K562 (cell line): Measurements from ENCODE around the gene KRTAP2-2. TPM values are rescaled to one million over a fixed set of nuclear protein-coding genes. Genes with fewer than 3 reads are reported as not detected.
A peak's percentile ranks its signal among the peaks of the same experiment; 100 is the strongest.
"Not testable (repeated sequence)": the region's sequence is repeated elsewhere in the genome, so short reads cannot be mapped to it uniquely, and the experiment has no call there.

ENCODE experiments used
- ATAC-seq: fragments of 200-7000 bp; cut with Tn5 transposase; 3 replicates; pipeline ENCODE4 v1.9.1; 2020; ENCODE audit warnings: moderate library complexity
- Bru-seq: library from RNA; stranded (reverse); fragments of 400-500 nt; gene quantifications from one replicate; lab custom pipeline; 2021; lab: Mats Ljungman, UMichigan
- BruChase-seq, 2 experiments: library from RNA; stranded (reverse); fragments of 400-500 nt; gene quantifications; one replicate each; lab custom pipeline; 2021; lab: Mats Ljungman, UMichigan
- BruUV-seq: library from RNA; stranded (reverse); fragments of 400-500 nt; replicated peaks from 2 replicates; lab custom pipeline; 2021; lab: Mats Ljungman, UMichigan
- CTCF ChIA-PET: fragments of 300-600 bp; formaldehyde crosslinking; extraction: SDS; loops from one replicate; lab custom pipeline; 2021; ENCODE audit warnings: low intra/inter-chr PET ratio; lab: Yijun Ruan, JAX
- POLR2A ChIA-PET: fragments of 300-600, 350-650 bp; sonication (Branson Sonifier 250); formaldehyde crosslinking; extraction: SDS; loops from one replicate; lab custom pipeline; 2021; ENCODE audit warnings: antibody characterized with exemption, inconsistent platforms; lab: Yijun Ruan, JAX
- DNase-seq, 4 experiments: peaks; one replicate each; pipeline versions ENCODE4 v3.0.0 to v3.0.0-alpha.2; 2011 to 2018; ENCODE audit warnings: low spot score in 3 of 4, mixed read lengths in 3 of 4; ENCODE audit errors: extremely low read depth in 1 of 4
- FAIRE-seq: peaks from 2 replicates; lab custom pipeline; 2011; peaks lifted over from hg19 to GRCh38; lab: Jason Lieb, UNC
- H2AFZ ChIP-seq: 2 replicates; pipeline ENCODE4 v1.6.0; 2011; ENCODE audit warnings: low read depth, low read length, control low read depth, inconsistent platforms
- H3K27ac ChIP-seq: fragments of 200-600 bp; 3 replicates; pipeline ENCODE4 v1.8.0; 2011; ENCODE audit warnings: low read depth, mild to moderate bottlenecking, control low read depth, inconsistent platforms, low read length, moderate library complexity, mixed read lengths; ENCODE audit errors: extremely low read depth
- H3K27me3 ChIP-seq, 2 experiments: fragments of 300-600 bp in 1 of 2; 2 replicates in 1 of 2; 3 replicates in 1 of 2; pipeline versions ENCODE4 v1.6.0 to v1.8.0; 2011; ENCODE audit warnings: inconsistent platforms in 2 of 2, low read length in 2 of 2, mild to moderate bottlenecking in 1 of 2, mixed read lengths in 1 of 2, moderate library complexity in 1 of 2; ENCODE audit not compliant: control insufficient read depth in 2 of 2, insufficient read depth in 2 of 2
- H3K36me3 ChIP-seq: fragments of 300-600 bp; 3 replicates; pipeline ENCODE4 v1.8.0; 2011; ENCODE audit warnings: mild to moderate bottlenecking, low read length, inconsistent platforms; ENCODE audit not compliant: control insufficient read depth, insufficient read depth
- H3K4me1 ChIP-seq, 2 experiments: fragments of 200-600 bp in 1 of 2; replicated peaks in 1 of 2; 2 replicates in 1 of 2; 3 replicates in 1 of 2; pipeline versions ENCODE4 v1.5.1 to v1.8.0; 2011; ENCODE audit warnings: inconsistent platforms in 2 of 2, low read length in 2 of 2, mild to moderate bottlenecking in 1 of 2, mixed read lengths in 1 of 2, moderate library complexity in 1 of 2; ENCODE audit not compliant: control insufficient read depth in 2 of 2, insufficient read depth in 2 of 2
- H3K4me2 ChIP-seq: 2 replicates; pipeline ENCODE4 v1.6.1; 2011; ENCODE audit warnings: low read length, control low read depth, inconsistent platforms, mixed read lengths; ENCODE audit not compliant: insufficient read depth
- H3K4me3 ChIP-seq: fragments of 200-600 bp; sonication (generic), shearing (Covaris generic); 2 replicates; pipeline ENCODE4 v1.5.1; 2016; ENCODE audit warnings: control low read depth, inconsistent platforms
- H3K79me2 ChIP-seq: fragments of 200-600 bp; 3 replicates; pipeline ENCODE4 v1.8.0; 2011; ENCODE audit warnings: low read length, inconsistent platforms; ENCODE audit not compliant: control insufficient read depth, insufficient read depth
- H3K9ac ChIP-seq, 2 experiments: 2 replicates each; pipeline versions ENCODE4 v1.6.0 to v1.6.1; 2011; ENCODE audit warnings: low read depth in 2 of 2, low read length in 2 of 2, control low read depth in 1 of 2, inconsistent platforms in 1 of 2, mild to moderate bottlenecking in 1 of 2, mixed read lengths in 1 of 2; ENCODE audit not compliant: insufficient read depth in 1 of 2
- H3K9me1 ChIP-seq: one replicate; pipeline ENCODE4 v1.6.0; 2011; ENCODE audit warnings: inconsistent platforms, mild to moderate bottlenecking, low read length, moderate library complexity; ENCODE audit not compliant: control insufficient read depth, insufficient read depth
- H3K9me3 ChIP-seq: replicated peaks from 2 replicates; pipeline ENCODE4 v1.5.1; 2011; ENCODE audit warnings: low read depth, low read length, inconsistent platforms; ENCODE audit not compliant: control insufficient read depth, insufficient read depth
- H4K20me1 ChIP-seq: replicated peaks from 2 replicates; pipeline ENCODE4 v1.6.1; 2011; ENCODE audit warnings: low read length, inconsistent platforms, mixed read lengths; ENCODE audit not compliant: control insufficient read depth, insufficient read depth
- WGBS: fragments of 100-300 bp; shearing (Covaris generic); methylation state at CpG from one replicate; pipeline ENCODE4 v1.1.6; 2016; ENCODE audit warnings: low coverage, mixed read lengths; ENCODE audit not compliant: insufficient coverage; ENCODE audit errors: missing lambda C conversion rate; 5-methylcytosine and 5-hydroxymethylcytosine counted together
- in situ Hi-C: fragments of 300-500 bp; cut with MboI; formaldehyde crosslinking; loops from 4 replicates; pipeline ENCODE4 v1.15.0; 2018; ENCODE audit warnings: inconsistent platforms, mixed read lengths
- intact Hi-C: fragments of 100-400 bp; cut with micrococcal nuclease; formaldehyde crosslinking; loops from 2 replicates; pipeline ENCODE4 v1.14.2; 2022
- long read RNA-seq, 3 experiments: library from polyadenylated mRNA in 2 of 3; library from RNA in 1 of 3; unstranded in 2 of 3; stranded (forward) in 1 of 3; transcript quantifications; one replicate each; pipeline ENCODE4 v2.0.0, GENCODE V29; 2019 to 2022
- polyA minus RNA-seq, 3 experiments: library from RNA; depleted of rRNA, polyadenylated mRNA; stranded (reverse); fragments of >200 nt; gene quantifications; 2 replicates each; pipeline ENCODE4 v1.2.3, GENCODE V29; 2011
- polyA plus RNA-seq, 8 experiments: library from polyadenylated mRNA; depleted of rRNA in 4 of 8; stranded (reverse) in 5 of 8; unstranded in 3 of 8; fragments of >200 nt; fragmentation: Nextera tagmentation in 2 of 8; fragmentation: Illumina TruSeq in 1 of 8; extraction: Ambion mirVana in 2 of 8; extraction: Trizol in 1 of 8; gene quantifications; 2 replicates each; pipeline versions ENCODE4 v1.2.1 to v1.2.3, GENCODE V29; 2011 to 2014; ENCODE audit warnings: inconsistent platforms in 1 of 8, missing spikeins in 1 of 8
- total RNA-seq, 7 experiments: library from RNA; depleted of rRNA in 6 of 7; stranded (reverse); fragments of >200 nt in 6 of 7; fragmentation: Illumina TruSeq in 2 of 7; extraction: Trizol in 2 of 7; gene quantifications; 2 replicates each; pipeline versions ENCODE4 v1.2.1 to v1.2.3, GENCODE V29; 2011 to 2021; ENCODE audit warnings: low replicate concordance in 1 of 7

KRTAP2-2 gene
- total RNA-seq (2011; cell fraction: chromatin; rRNA removed; ENCODE audit: low replicate concordance), result not detected in 2 replicates
- not detected in 2 replicates for total RNA-seq (2011; cell fraction: nucleolus; rRNA removed)
- not detected in 2 replicates for total RNA-seq (2011; cell fraction: nucleoplasm; rRNA removed)
- not detected in 2 replicates for total RNA-seq (2014; rRNA removed)
- total RNA-seq (2014; rRNA removed; fragmentation: Illumina TruSeq; extraction: Trizol), result not detected in 2 replicates
- total RNA-seq (2015; rRNA removed; fragmentation: Illumina TruSeq; extraction: Trizol), result not detected in 2 replicates
- not detected in 2 replicates for total RNA-seq (2021)
- polyA plus RNA-seq (2011; rRNA removed), result not detected in 2 replicates
- polyA plus RNA-seq (2011; cell fraction: cytosol; rRNA removed), result not detected in 2 replicates
- not detected in 2 replicates for polyA plus RNA-seq (2011; cell fraction: nucleus; rRNA removed)
- not detected in 2 replicates for polyA plus RNA-seq (2012)
- polyA plus RNA-seq (2014; fragmentation: Illumina TruSeq; extraction: Trizol), result not detected in 2 replicates
- not detected for polyA plus RNA-seq (2014; fragmentation: Nextera tagmentation; extraction: Ambion mirVana)
- not detected in 2 replicates for polyA plus RNA-seq (2014; rRNA removed)
- not detected in 2 replicates for polyA minus RNA-seq (2011; rRNA and poly(A)+ RNA removed)
- not detected in 2 replicates for polyA minus RNA-seq (2011; cell fraction: cytosol; rRNA and poly(A)+ RNA removed)
- polyA minus RNA-seq (2011; cell fraction: nucleus; rRNA and poly(A)+ RNA removed), result not detected in 2 replicates
- not detected for Bru-seq, nascent RNA
- not detected for BruChase-seq, experiment 1, labeled RNA remaining after a 2-hour chase
- BruChase-seq, experiment 2, labeled RNA remaining after a 6-hour chase, result not detected
- long read RNA-seq, experiment 1, result 0 reads
- long read RNA-seq, experiment 2, result 0 reads
- long read RNA-seq, experiment 3, result 0 reads

DNA sequence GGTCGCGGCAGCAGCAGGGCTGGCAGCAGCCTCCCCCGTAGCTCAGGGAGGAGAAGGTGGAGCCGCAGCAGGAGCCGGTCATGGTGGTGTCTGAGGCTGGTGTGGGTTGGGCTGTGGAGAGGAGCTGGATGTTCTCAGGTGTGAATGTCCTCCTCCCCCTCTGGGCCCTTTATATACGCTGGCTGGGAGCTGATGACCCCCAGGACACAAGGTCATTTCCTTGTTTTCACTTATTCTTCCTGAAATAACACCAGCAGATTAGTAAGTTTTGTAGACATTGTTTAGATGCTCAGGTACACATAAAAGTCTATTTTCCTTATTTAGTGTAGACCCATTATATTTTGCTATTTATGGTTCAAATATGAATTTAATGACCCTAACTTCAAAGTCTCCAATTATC, at the start of gene KRTAP2-2:
KRTAP2-2 (minus strand) TSS at position 101 of the 400 bp plus-strand sequence; CDS start at position 82, 19 bp downstream.
- H3K4me3 ChIP-seq, CTCF ChIA-PET, H3K27ac ChIP-seq, H3K9ac ChIP-seq, H2AFZ ChIP-seq, DNase-seq, FAIRE-seq, H3K27me3 ChIP-seq, ATAC-seq, H3K79me2 ChIP-seq, H3K9me3 ChIP-seq, POLR2A ChIA-PET, BruUV-seq, intact Hi-C loops, in situ Hi-C loops, H3K9me1 ChIP-seq, H4K20me1 ChIP-seq, H3K4me2 ChIP-seq, H3K4me1 ChIP-seq, H3K36me3 ChIP-seq: not testable (repeated sequence)
- 0% methylated on average over 1 of the region's 6 CpGs for WGBS

GRCh38 chr17:41104386-41105038, 49.5 kb upstream of the KRTAP2-2 start:
- FAIRE-seq, result peak; percentile 32
- BruUV-seq, H3K36me3 ChIP-seq, DNase-seq, H3K27me3 ChIP-seq, ATAC-seq, H3K4me3 ChIP-seq, H3K27ac ChIP-seq, intact Hi-C loops, H3K4me1 ChIP-seq, H3K9me3 ChIP-seq, H3K4me2 ChIP-seq, H3K79me2 ChIP-seq, H3K9me1 ChIP-seq, H3K9ac ChIP-seq, in situ Hi-C loops, H2AFZ ChIP-seq, H4K20me1 ChIP-seq, CTCF ChIA-PET: not testable (repeated sequence)
- POLR2A ChIA-PET, result interaction anchor here (0.6 kb wide), 1 partner anchor 37 kb away, joined by 3 read pairs; no protein-coding TSS in a partner anchor
- WGBS, result 0% methylated on average over 2 of the region's 2 CpGs
